GM12872 (cell line): Measurements from ENCODE around the gene C1orf159.

ENCODE experiments used
- CTCF ChIP-seq: IDR thresholded peaks from 3 replicates; pipeline ENCODE4 v1.5.1; 2011; ENCODE audit warnings: low read depth, mild to moderate bottlenecking, low read length, moderate library complexity; ENCODE audit not compliant: insufficient read depth

The C1orf159 gene

GRCh38 chr1:1155258-1155657 lies 39.4 kb upstream of the C1orf159 start:
- TF ChIP-seq CTCF: no peak

GRCh38 chr1:1153874-1154273 lies 38.0 kb upstream of the C1orf159 start:
- TF ChIP-seq CTCF: no peak

GRCh38 chr1:1151306-1151705 lies 35.4 kb upstream of the C1orf159 start:
- no peak for TF ChIP-seq CTCF

- no peak for TF ChIP-seq CTCF
Observed at GRCh38 chr1:1150100-1150499, 34.2 kb upstream of the C1orf159 start.

- no peak for TF ChIP-seq CTCF
Observed at GRCh38 chr1:1149416-1149815, 33.5 kb upstream of the C1orf159 start.

GRCh38 chr1:1148569-1148968 lies 32.7 kb upstream of the C1orf159 start:
- no peak for TF ChIP-seq CTCF

GRCh38 chr1:1148061-1148460 lies 32.2 kb upstream of the C1orf159 start:
- no peak for TF ChIP-seq CTCF

- no peak for TF ChIP-seq CTCF
Observed at GRCh38 chr1:1146596-1146995, 30.7 kb upstream of the C1orf159 start.
